B cell (primary cell): Measurements from ENCODE around the gene TEKT5. TPM values are rescaled to one million over a fixed set of nuclear protein-coding genes. Genes with fewer than 3 reads are reported as not detected.

Experiments used
- ATAC-seq: fragments of 200-7000 bp; cut with Tn5 transposase; one replicate; pipeline ENCODE4 v1.10.0; 2021; ENCODE audit warnings: low read depth, mild to moderate bottlenecking, moderate number of reproducible peaks, moderate library complexity
- CTCF ChIA-PET: fragments of 350-600 bp; sonication (Branson Sonifier 250); formaldehyde crosslinking; loops from one replicate; lab custom pipeline; 2021; ENCODE audit warnings: antibody characterized with exemption, inconsistent platforms; lab: Charles Lee
- POLR2A ChIA-PET: fragments of 350-600 bp; sonication (Branson Sonifier 250); formaldehyde crosslinking; loops from one replicate; lab custom pipeline; 2021; ENCODE audit warnings: antibody characterized with exemption; lab: Charles Lee
- DNase-seq: peaks from one replicate; pipeline ENCODE4 v3.0.0; 2013
- H2AFZ ChIP-seq: 2 replicates; pipeline ENCODE4 v1.6.1; 2012; ENCODE audit warnings: mild to moderate bottlenecking, low read depth, low read length; ENCODE audit not compliant: insufficient read depth, poor library complexity, severe bottlenecking
- H3K27ac ChIP-seq, 2 donors: 1 replicate in 1 of 2; 2 replicates in 1 of 2; pipeline ENCODE4 v1.5.1; 2012 to 2013; ENCODE audit warnings: low read length in 2 of 2, mild to moderate bottlenecking in 2 of 2, moderate library complexity in 1 of 2
- H3K27me3 ChIP-seq, 4 experiments: fragments of 200-600 bp in 1 of 4; sonication (generic) in 1 of 4; replicated peaks in 1 of 4; 1 replicate in 2 of 4; 2 replicates in 2 of 4; pipeline versions ENCODE4 v1.6.1 to v1.7.0; 2013 to 2016; ENCODE audit warnings: low read length in 3 of 4, mild to moderate bottlenecking in 2 of 4, mixed read lengths in 1 of 4, moderate library complexity in 1 of 4; ENCODE audit not compliant: insufficient read depth in 4 of 4, control insufficient read depth in 3 of 4; ENCODE audit errors: control extremely low read depth in 1 of 4
- H3K36me3 ChIP-seq, 2 experiments: replicated peaks in 1 of 2; 1 replicate in 1 of 2; 2 replicates in 1 of 2; pipeline versions ENCODE4 v1.6.1 to v1.7.1; 2013; ENCODE audit warnings: low read length in 1 of 2; ENCODE audit not compliant: insufficient read depth in 2 of 2, control insufficient read depth in 1 of 2; ENCODE audit errors: control extremely low read depth in 1 of 2, extremely low read depth in 1 of 2
- H3K4me1 ChIP-seq, 2 donors: fragments of 200-600 bp in 1 of 2; sonication (generic) in 1 of 2; 1 replicate in 1 of 2; 2 replicates in 1 of 2; pipeline versions ENCODE4 v1.5.1 to v1.6.1; 2013 to 2017; ENCODE audit warnings: low read length in 2 of 2; ENCODE audit not compliant: control insufficient read depth in 2 of 2, insufficient read depth in 2 of 2
- H3K4me2 ChIP-seq: replicated peaks from 2 replicates; pipeline ENCODE3; 2012; ENCODE audit warnings: mild to moderate bottlenecking, low read depth, low read length; ENCODE audit not compliant: poor library complexity, severe bottlenecking
- H3K4me3 ChIP-seq, 5 experiments: fragments of 200-600 bp in 1 of 5; sonication (generic) in 1 of 5; 1 replicate in 3 of 5; 2 replicates in 2 of 5; pipeline versions ENCODE4 v1.5.1 to v1.7.0; 2011 to 2016; ENCODE audit warnings: low read length in 4 of 5, mild to moderate bottlenecking in 4 of 5, low read depth in 2 of 5, control low read depth in 1 of 5, moderate library complexity in 1 of 5; ENCODE audit not compliant: insufficient read depth in 1 of 5; ENCODE audit errors: control extremely low read depth in 1 of 5, extremely low read depth in 1 of 5
- H3K79me2 ChIP-seq: fragments of 200-600 bp; sonication (generic); one replicate; pipeline ENCODE4 v1.6.0; 2016; ENCODE audit warnings: low read length; ENCODE audit not compliant: control insufficient read depth, insufficient read depth
- H3K9ac ChIP-seq: fragments of 200-600 bp; sonication (generic); 2 replicates; pipeline ENCODE4 v1.6.1; 2017; ENCODE audit warnings: mild to moderate bottlenecking, low read length, moderate library complexity
- H3K9me3 ChIP-seq, 3 donors: one replicate each; pipeline versions ENCODE4 v1.6.1 to v1.7.1; 2013; ENCODE audit warnings: low read length in 2 of 3; ENCODE audit not compliant: control insufficient read depth in 2 of 3, insufficient read depth in 1 of 3; ENCODE audit errors: control extremely low read depth in 1 of 3
- H4K20me1 ChIP-seq: 2 replicates; pipeline ENCODE4 v1.6.0; 2012; ENCODE audit warnings: mild to moderate bottlenecking, low read length; ENCODE audit not compliant: insufficient read depth, control insufficient read depth, poor library complexity, severe bottlenecking
- H3K27ac Mint-ChIP-seq: one replicate; pipeline ENCODE4 v1.8.0; 2021; ENCODE audit warnings: mixed read lengths
- H3K27me3 Mint-ChIP-seq: one replicate; pipeline ENCODE4 v1.8.0; 2021; ENCODE audit warnings: mixed read lengths
- H3K4me1 Mint-ChIP-seq: one replicate; pipeline ENCODE4 v1.8.0; 2021; ENCODE audit warnings: mixed read lengths
- H3K4me3 Mint-ChIP-seq: one replicate; pipeline ENCODE4 v1.8.0; 2021; ENCODE audit warnings: mixed read lengths
- H3K9me3 Mint-ChIP-seq: one replicate; pipeline ENCODE4 v1.8.0; 2022; ENCODE audit warnings: mixed read lengths; ENCODE audit not compliant: insufficient read depth
- EZH2 ChIP-seq: IDR thresholded peaks from 2 replicates; pipeline ENCODE4 v1.6.1; 2012; ENCODE audit warnings: borderline replicate concordance, low read depth, mild to moderate bottlenecking, moderate library complexity, low read length; ENCODE audit not compliant: insufficient read depth, poor library complexity, severe bottlenecking
- WGBS: methylation state at CpG from one replicate; pipeline ENCODE4 v1.1.5; 2013; ENCODE audit warnings: missing lambda C conversion rate; ENCODE audit not compliant: insufficient coverage; 5-methylcytosine and 5-hydroxymethylcytosine counted together
- intact Hi-C: fragments of 100-400 bp; cut with micrococcal nuclease; formaldehyde crosslinking; loops from one replicate; pipeline ENCODE4 v1.10.0; 2022
- polyA plus RNA-seq: library from polyadenylated mRNA; depleted of rRNA; stranded (reverse); fragments of >200 nt; gene quantifications from 2 replicates; pipeline ENCODE4 v1.2.3, GENCODE V29; 2012
- total RNA-seq, 2 donors: library from RNA; stranded (reverse); fragments of 120-200 nt in 1 of 2; gene quantifications; 1 replicate in 1 of 2; 2 replicates in 1 of 2; pipeline versions ENCODE4 v1.2.3 to v1.2.4, GENCODE V29; 2013 to 2022
- TF ChIP-seq, protein P1 (sequence below): fragments of 200-600 bp; IDR thresholded peaks from one replicate; pipeline ENCODE4 v1.8.0; 2022; ENCODE audit warnings: antibody characterized with exemption, mild to moderate bottlenecking

Gene TEKT5
- total and polyA plus RNA-seq, 2 donors (not counting 1 experiment from before 2014, with no cell fraction given): 0.42 to 0.57 TPM

DNA sequence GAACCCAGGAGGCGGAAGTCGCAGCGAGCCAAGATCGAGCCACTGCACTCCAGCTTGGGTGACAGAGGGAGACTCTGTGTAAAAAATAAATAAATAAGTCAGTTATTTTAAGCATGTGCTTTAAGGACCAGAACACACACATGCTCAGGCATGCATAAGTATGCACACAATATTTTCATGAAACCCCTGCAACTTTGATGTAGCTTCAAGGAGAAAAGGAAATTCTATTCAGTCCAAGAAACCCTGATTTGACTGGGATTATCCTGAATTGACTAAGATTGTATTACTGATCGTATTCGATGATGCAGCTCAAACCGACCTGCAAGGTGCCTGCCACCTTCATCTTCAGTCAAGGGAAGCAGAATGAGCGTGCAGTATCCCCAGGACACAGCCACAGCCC is 841 bp downstream of the TEKT5 start:
- POLR2A ChIA-PET: no interaction called here
- Mint-ChIP-seq H3K9me3 (no peaks in the 10 kb centered on the region), H3K27me3 (peaks cover 12% of the 10 kb centered on the region), H3K4me1 (no peaks in the 10 kb centered on the region), H3K4me3 (no peak overlapping the region), H3K27ac (no peak overlapping the region)
- ATAC-seq (no peak), DNase-seq (no peak)
- intact Hi-C loops: no loop called here
- 86% methylated on average over 8 of the region's 8 CpGs for WGBS
- Histone ChIP-seq H4K20me1 (no peaks in the 10 kb centered on the region), H3K27ac (no peak overlapping the region), H3K9ac (no peak overlapping the region), H3K9me3 (peaks cover 0 to 10% (median 0%) of the 10 kb centered on the region in 3 donors), H3K79me2 (no peaks in the 10 kb centered on the region), H3K27me3 (peaks cover 0 to 4% (median 0%) of the 10 kb centered on the region in 4 experiments), H3K4me2 (no peak overlapping the region), H2AFZ (no peak overlapping the region), H3K4me3 (no peak overlapping the region), H3K36me3 (no peaks in the 10 kb centered on the region), H3K4me1 (no peaks in the 10 kb centered on the region)
- CTCF ChIA-PET: interaction anchor here (1.0 kb wide), 1 partner anchor 171 kb away, joined by 3 read pairs; no protein-coding TSS in a partner anchor
- TF ChIP-seq, protein P1, sequence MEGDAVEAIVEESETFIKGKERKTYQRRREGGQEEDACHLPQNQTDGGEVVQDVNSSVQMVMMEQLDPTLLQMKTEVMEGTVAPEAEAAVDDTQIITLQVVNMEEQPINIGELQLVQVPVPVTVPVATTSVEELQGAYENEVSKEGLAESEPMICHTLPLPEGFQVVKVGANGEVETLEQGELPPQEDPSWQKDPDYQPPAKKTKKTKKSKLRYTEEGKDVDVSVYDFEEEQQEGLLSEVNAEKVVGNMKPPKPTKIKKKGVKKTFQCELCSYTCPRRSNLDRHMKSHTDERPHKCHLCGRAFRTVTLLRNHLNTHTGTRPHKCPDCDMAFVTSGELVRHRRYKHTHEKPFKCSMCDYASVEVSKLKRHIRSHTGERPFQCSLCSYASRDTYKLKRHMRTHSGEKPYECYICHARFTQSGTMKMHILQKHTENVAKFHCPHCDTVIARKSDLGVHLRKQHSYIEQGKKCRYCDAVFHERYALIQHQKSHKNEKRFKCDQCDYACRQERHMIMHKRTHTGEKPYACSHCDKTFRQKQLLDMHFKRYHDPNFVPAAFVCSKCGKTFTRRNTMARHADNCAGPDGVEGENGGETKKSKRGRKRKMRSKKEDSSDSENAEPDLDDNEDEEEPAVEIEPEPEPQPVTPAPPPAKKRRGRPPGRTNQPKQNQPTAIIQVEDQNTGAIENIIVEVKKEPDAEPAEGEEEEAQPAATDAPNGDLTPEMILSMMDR: no peak
- no peak for TF ChIP-seq EZH2

DNA sequence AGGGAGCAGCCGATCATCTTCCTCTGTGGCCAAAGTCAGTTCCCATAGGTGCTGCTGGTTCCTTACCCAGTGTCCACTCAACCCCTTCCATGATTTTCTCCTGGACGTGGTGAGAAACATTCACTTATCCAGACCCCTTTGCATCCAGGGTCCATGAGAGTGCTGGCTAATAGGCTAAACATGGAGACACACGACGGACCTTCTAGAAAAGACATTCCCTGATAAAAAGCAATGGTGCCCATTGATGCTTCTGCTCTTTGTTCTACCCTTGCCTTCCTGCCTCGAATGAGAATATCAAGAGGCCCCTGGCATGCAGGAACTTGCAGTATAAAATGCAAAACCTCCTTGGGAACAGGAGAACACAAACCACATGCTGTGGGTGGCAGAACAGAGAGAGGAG is 2.3 kb downstream of the TEKT5 start:
- Histone ChIP-seq H3K4me1 (no peaks in the 10 kb centered on the region), H3K27me3 (peaks cover 0 to 4% (median 0%) of the 10 kb centered on the region in 4 experiments), H3K4me3 (no peak overlapping the region), H3K9ac (no peak overlapping the region), H2AFZ (no peak overlapping the region), H3K36me3 (no peaks in the 10 kb centered on the region), H3K4me2 (no peak overlapping the region), H3K27ac (no peak overlapping the region), H4K20me1 (no peaks in the 10 kb centered on the region), H3K9me3 (peaks cover 0 to 10% (median 0%) of the 10 kb centered on the region in 3 donors), H3K79me2 (no peaks in the 10 kb centered on the region)
- Mint-ChIP-seq H3K9me3 (no peaks in the 10 kb centered on the region), H3K27me3 (peaks cover 12% of the 10 kb centered on the region), H3K27ac (no peak overlapping the region), H3K4me3 (no peak overlapping the region), H3K4me1 (no peaks in the 10 kb centered on the region)
- intact Hi-C loops: no loop called here
- no peak for ATAC-seq
- ChIA-PET CTCF (no interaction called here), POLR2A (no interaction called here)
- WGBS: 80% methylated on average over 5 of the region's 5 CpGs
- TF ChIP-seq EZH2: no peak
- TF ChIP-seq, protein P1: no peak
- DNase-seq: no peak
